ENCODE measurements around the gene JPH2. TPM values are rescaled to one million over a fixed set of nuclear protein-coding genes. Genes with fewer than 3 reads are reported as not detected.
A peak's percentile ranks its signal among the peaks of the same experiment; 100 is the strongest.

The JPH2 gene
- total RNA-seq, 6 donors from 2014 or later = 3.5 to 9.2 (median 5.0) TPM

DNA sequence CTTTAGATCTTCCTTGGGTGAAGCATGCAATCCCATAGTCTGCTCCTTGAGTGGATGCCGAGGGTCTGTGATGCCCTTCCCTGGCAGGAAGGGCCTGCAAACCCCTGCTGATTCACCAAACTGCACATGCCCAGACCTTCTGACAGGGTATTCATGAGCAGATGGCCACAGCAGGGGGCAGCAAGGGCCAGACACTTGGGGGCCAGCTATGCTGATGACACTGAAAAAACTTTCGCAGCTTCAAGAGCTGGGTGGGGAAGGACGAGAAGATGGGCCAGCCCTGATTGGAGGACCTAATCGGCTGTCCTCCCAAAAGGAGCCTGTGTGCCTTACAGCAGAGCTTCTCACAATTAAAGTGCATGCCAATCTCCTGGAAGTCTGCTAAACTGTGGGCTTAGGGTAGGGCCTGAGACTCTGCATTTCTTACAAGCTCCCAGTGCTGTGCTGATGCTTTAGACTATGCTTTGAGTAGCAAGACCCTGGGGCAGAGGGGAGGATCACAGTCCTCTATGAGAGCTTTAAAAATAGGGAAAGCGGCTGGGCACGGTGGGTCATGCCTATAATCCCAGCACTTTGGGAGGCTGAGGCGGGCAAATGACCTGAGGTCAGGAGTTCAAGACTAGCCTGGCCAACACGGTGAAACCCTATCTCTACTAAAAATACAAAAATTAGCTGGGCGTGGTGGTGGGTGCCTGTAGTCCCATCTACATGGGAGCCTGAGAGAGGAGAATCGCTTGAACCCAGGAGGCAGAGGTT, 44.9 kb upstream of the JPH2 start:
- H3K9me3 ChIP-seq = no peaks in the 10 kb centered on the region
- H3K27me3 ChIP-seq = no peaks in the 10 kb centered on the region
- ATAC-seq (ENCODE audit: low FRiP score in 2 of 2) = no peak
- 78 to 81% methylated on average over 10 of the region's 10 CpGs for WGBS, 2 donors
- no peak for DNase-seq
- H3K4me3 ChIP-seq = no peak overlapping the region
- H3K4me1 ChIP-seq = no peaks in the 10 kb centered on the region
- no peaks in the 10 kb centered on the region for H3K36me3 ChIP-seq
- H3K27ac ChIP-seq = no peak overlapping the region
- TF ChIP-seq POLR2AphosphoS5 (IDR thresholded peaks at IDR 0.05) (no peak), EP300 (IDR thresholded peaks at IDR 0.05) (no peak), POLR2A (IDR thresholded peaks at IDR 0.05) (no peak)
- TF ChIP-seq, protein P1, sequence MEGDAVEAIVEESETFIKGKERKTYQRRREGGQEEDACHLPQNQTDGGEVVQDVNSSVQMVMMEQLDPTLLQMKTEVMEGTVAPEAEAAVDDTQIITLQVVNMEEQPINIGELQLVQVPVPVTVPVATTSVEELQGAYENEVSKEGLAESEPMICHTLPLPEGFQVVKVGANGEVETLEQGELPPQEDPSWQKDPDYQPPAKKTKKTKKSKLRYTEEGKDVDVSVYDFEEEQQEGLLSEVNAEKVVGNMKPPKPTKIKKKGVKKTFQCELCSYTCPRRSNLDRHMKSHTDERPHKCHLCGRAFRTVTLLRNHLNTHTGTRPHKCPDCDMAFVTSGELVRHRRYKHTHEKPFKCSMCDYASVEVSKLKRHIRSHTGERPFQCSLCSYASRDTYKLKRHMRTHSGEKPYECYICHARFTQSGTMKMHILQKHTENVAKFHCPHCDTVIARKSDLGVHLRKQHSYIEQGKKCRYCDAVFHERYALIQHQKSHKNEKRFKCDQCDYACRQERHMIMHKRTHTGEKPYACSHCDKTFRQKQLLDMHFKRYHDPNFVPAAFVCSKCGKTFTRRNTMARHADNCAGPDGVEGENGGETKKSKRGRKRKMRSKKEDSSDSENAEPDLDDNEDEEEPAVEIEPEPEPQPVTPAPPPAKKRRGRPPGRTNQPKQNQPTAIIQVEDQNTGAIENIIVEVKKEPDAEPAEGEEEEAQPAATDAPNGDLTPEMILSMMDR (IDR thresholded peaks at IDR 0.05) = no peak

DNA sequence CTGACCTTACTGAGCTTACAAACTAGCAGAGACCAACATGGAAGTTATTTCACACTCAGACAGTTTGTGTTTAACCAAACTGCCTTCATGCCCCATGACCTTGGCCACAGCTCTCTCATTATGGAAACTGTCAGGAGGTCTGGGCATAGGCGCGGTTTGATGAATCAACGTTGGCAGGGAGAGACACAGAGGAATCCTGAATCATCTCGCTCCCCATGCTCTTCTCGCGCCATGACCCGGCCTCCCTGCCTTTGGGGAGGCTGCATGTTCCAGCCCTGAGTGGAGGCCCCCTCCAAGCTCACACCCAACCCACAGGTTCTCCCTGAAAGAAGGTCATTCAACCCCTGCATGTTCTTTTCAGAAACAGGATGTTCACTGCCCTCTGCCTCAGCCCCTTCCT, 44.2 kb upstream of the JPH2 start:
- Histone ChIP-seq H3K4me1 (no peaks in the 10 kb centered on the region), H3K27me3 (no peaks in the 10 kb centered on the region), H3K9me3 (no peaks in the 10 kb centered on the region), H3K36me3 (no peaks in the 10 kb centered on the region), H3K27ac (no peak overlapping the region), H3K4me3 (no peak overlapping the region)
- 71 to 89% methylated on average over 3 to 7 of the region's 7 CpGs for WGBS, 2 donors
- DNase-seq (no peak), ATAC-seq (ENCODE audit: low FRiP score in 2 of 2) (no peak)
- TF ChIP-seq, protein P1 (IDR thresholded peaks at IDR 0.05) = no peak
- TF ChIP-seq POLR2AphosphoS5 (IDR thresholded peaks at IDR 0.05) (no peak), EP300 (IDR thresholded peaks at IDR 0.05) (no peak), POLR2A (IDR thresholded peaks at IDR 0.05) (no peak)

DNA sequence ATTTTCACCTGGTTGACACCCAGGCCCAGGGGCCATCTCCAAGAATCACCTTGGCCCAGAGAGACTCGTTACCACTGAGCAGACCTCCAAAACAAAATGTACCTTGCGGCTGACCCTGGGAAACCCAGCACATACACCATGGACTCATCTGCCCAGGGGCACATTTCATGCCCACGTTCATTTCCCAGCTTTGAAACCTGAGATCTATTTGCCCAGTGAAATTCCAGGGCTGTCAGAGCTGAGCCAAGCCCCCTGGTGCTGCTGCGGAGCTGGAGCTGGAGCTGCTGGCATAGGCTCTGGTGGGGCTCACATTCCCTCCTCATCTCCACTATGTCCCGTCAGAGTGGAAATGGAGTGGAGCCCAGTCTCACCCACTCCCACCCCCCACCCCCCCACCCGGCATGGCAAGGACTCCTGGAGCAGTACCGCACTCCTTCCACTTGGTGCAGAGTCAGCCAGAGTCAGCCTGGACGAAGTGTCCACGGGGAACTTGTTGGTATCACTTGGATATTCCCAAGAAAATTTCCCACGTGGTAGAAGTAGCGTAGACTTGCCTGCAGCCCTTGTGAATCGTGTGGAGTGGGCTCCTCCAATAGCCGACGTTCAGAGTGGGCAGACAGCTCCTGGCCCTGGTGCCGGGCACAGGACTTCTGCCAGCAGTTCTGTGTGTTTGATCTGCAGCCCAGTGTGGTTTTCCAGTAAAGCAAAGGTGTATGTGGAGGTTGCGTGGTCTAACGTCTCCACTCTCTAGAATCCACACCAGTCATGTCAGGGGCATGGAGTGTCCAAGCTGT, 41.7 kb upstream of the JPH2 start:
- H3K27me3 ChIP-seq = no peaks in the 10 kb centered on the region
- no peaks in the 10 kb centered on the region for H3K4me1 ChIP-seq
- no peak overlapping the region for H3K27ac ChIP-seq
- no peak for TF ChIP-seq POLR2AphosphoS5 (IDR thresholded peaks at IDR 0.05)
- TF ChIP-seq POLR2A (IDR thresholded peaks at IDR 0.05) = no peak
- TF ChIP-seq, protein P1 (IDR thresholded peaks at IDR 0.05) = no peak
- TF ChIP-seq EP300 (IDR thresholded peaks at IDR 0.05) = no peak
- H3K36me3 ChIP-seq = no peaks in the 10 kb centered on the region
- DNase-seq (peak in 1 of 2 donors; percentile 22), ATAC-seq (ENCODE audit: low FRiP score in 2 of 2) (peak in 1 of 2 donors; percentile 37)
- H3K9me3 ChIP-seq = no peaks in the 10 kb centered on the region
- WGBS, 2 donors = 69 to 81% methylated on average over 8 to 17 of the region's 17 CpGs
- H3K4me3 ChIP-seq = no peak overlapping the region

DNA sequence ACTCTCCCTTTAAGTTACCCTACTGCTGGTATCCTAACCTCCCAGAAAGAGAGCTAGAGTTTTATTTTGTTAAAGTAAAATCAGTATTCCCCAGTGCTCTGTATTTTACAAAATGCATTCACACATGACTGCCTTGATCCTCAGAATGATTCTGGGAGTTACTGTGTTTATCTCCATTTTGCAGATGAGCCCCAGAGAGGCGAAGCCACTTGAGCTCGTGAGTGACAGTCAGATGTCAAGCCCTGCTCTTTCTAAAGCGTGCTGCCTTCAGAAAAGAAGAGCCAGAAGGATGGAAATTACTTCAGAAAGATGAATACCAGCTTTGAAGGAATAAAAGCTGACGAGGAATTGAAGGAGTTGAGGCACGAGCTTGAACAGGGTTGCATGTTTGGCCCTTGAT, 37.6 kb upstream of the JPH2 start:
- no peak for ATAC-seq (ENCODE audit: low FRiP score in 2 of 2)
- TF ChIP-seq, protein P1 (IDR thresholded peaks at IDR 0.05) = no peak
- TF ChIP-seq POLR2A (IDR thresholded peaks at IDR 0.05) (no peak), POLR2AphosphoS5 (IDR thresholded peaks at IDR 0.05) (no peak)
- no peak for DNase-seq
- no peaks in the 10 kb centered on the region for H3K27me3 ChIP-seq
- no peaks in the 10 kb centered on the region for H3K9me3 ChIP-seq
- 83 to 95% methylated on average over 5 of the region's 5 CpGs for WGBS, 2 donors
- no peak overlapping the region for H3K4me3 ChIP-seq
- H3K27ac ChIP-seq = no peak overlapping the region
- no peaks in the 10 kb centered on the region for H3K36me3 ChIP-seq
- no peaks in the 10 kb centered on the region for H3K4me1 ChIP-seq
